CD4-positive, alpha-beta T cell treated with Interleukin-4 for 1 hour (primary cell): ENCODE data around the gene MBD5.

Experiments used
- DNase-seq, 2 donors: peaks; one replicate each; pipeline ENCODE4 v3.0.0-alpha.2; 2020 to 2022

Gene MBD5

GRCh38 chr2:148026573-148026972 is 5.7 kb downstream of the MBD5 start:
- DNase-seq: no peak

- DNase-seq: no peak
Measured at GRCh38 chr2:148027822-148028221, 6.9 kb downstream of the MBD5 start.

- DNase-seq: no peak
Measured at GRCh38 chr2:148028781-148029180, 7.9 kb downstream of the MBD5 start.

- no peak for DNase-seq
Measured at GRCh38 chr2:148031152-148031551, 10.3 kb downstream of the MBD5 start.

- DNase-seq: no peak
Measured at GRCh38 chr2:148032215-148032614, 11.3 kb downstream of the MBD5 start.

GRCh38 chr2:148039783-148040182 is 18.9 kb downstream of the MBD5 start:
- DNase-seq: no peak

GRCh38 chr2:148042219-148042618 is 21.3 kb downstream of the MBD5 start:
- DNase-seq: no peak

GRCh38 chr2:148044322-148044721 is 23.4 kb downstream of the MBD5 start:
- DNase-seq: no peak

- DNase-seq: no peak
Measured at GRCh38 chr2:148046802-148047201, 25.9 kb downstream of the MBD5 start.

GRCh38 chr2:148048475-148049221 is 27.8 kb downstream of the MBD5 start:
- DNase-seq: no peak

- no peak for DNase-seq
Measured at GRCh38 chr2:148049284-148049683, 28.4 kb downstream of the MBD5 start.

GRCh38 chr2:148052687-148053086 is 31.8 kb downstream of the MBD5 start:
- DNase-seq: no peak

- DNase-seq: no peak
Measured at GRCh38 chr2:148058641-148059040, 37.8 kb downstream of the MBD5 start.

GRCh38 chr2:148063633-148064032 is 42.7 kb downstream of the MBD5 start:
- no peak for DNase-seq

GRCh38 chr2:148065936-148066335 is 45.0 kb downstream of the MBD5 start:
- DNase-seq: no peak

- no peak for DNase-seq
Measured at GRCh38 chr2:148067801-148068200, 46.9 kb downstream of the MBD5 start.

- no peak for DNase-seq
Measured at GRCh38 chr2:148071351-148071750, 50.5 kb downstream of the MBD5 start.

GRCh38 chr2:148096012-148096411 is 75.1 kb downstream of the MBD5 start:
- DNase-seq: no peak

- DNase-seq: no peak
Measured at GRCh38 chr2:148102641-148103040, 81.8 kb downstream of the MBD5 start.

GRCh38 chr2:148103946-148104345 is 83.1 kb downstream of the MBD5 start:
- DNase-seq: no peak

- no peak for DNase-seq
Measured at GRCh38 chr2:148106331-148106730, 85.4 kb downstream of the MBD5 start.

- DNase-seq: no peak
Measured at GRCh38 chr2:148108385-148108784, 87.5 kb downstream of the MBD5 start.

- DNase-seq: no peak
Measured at GRCh38 chr2:148110184-148110583, 89.3 kb downstream of the MBD5 start.

- no peak for DNase-seq
Measured at GRCh38 chr2:148122788-148123187, 101.9 kb downstream of the MBD5 start.

- no peak for DNase-seq
Measured at GRCh38 chr2:148124271-148124670, 103.4 kb downstream of the MBD5 start.
